ENCODE measurements around the gene GRIN1. TPM values are rescaled to one million over a fixed set of nuclear protein-coding genes. Genes with fewer than 3 reads are reported as not detected.

The GRIN1 gene
- total and polyA plus RNA-seq, 2 of the 13 experiments (the other 11 are each of a cell fraction or from before 2014, with no cell fraction given), result 0.13 TPM; not detected in 1

- TF ChIP-seq MNT (IDR thresholded peaks at IDR 0.05) (no peak), PAXIP1 (CRISPR knock-in tag; conservative IDR thresholded peaks at IDR 0.05) (no peak), NBN (conservative IDR thresholded peaks at IDR 0.05) (no peak), ZKSCAN8 (CRISPR knock-in tag; IDR thresholded peaks at IDR 0.05; ENCODE audit: borderline replicate concordance) (no peak), TRIM24 (CRISPR knock-in tag; IDR thresholded peaks at IDR 0.05) (no peak), ZNF496 (CRISPR knock-in tag; IDR thresholded peaks at IDR 0.05; ENCODE audit: insufficient replicate concordance) (no peak), ZFY (CRISPR knock-in tag; IDR thresholded peaks at IDR 0.05) (peak; percentile 1), ZBTB49 (CRISPR knock-in tag; IDR thresholded peaks at IDR 0.05; ENCODE audit: borderline replicate concordance) (no peak), DPF2 (CRISPR knock-in tag; IDR thresholded peaks at IDR 0.05; ENCODE audit: borderline replicate concordance, low read depth) (no peak), SMARCE1 (IDR thresholded peaks at IDR 0.05; ENCODE audit: borderline replicate concordance) (no peak), ZNF225 (CRISPR knock-in tag; IDR thresholded peaks at IDR 0.05) (0 out of 2 replicates have a peak, but pooled peaks have one; percentile 49), IKZF4 (CRISPR knock-in tag; IDR thresholded peaks at IDR 0.05; ENCODE audit: borderline replicate concordance, low read depth, not compliant biosample characterization) (no peak), PRDM10 (CRISPR knock-in tag; IDR thresholded peaks at IDR 0.05; ENCODE audit: low read depth) (no peak), CCAR2 (optimal IDR thresholded peaks at IDR 0.05; ENCODE audit: low read depth, low read length) (no peak), TBL1XR1 (IDR thresholded peaks at IDR 0.05; ENCODE audit: borderline replicate concordance, low read length, partially characterized antibody) (no peak), CERS6 (CRISPR knock-in tag; IDR thresholded peaks at IDR 0.05) (no peak), YEATS4 (CRISPR knock-in tag; IDR thresholded peaks at IDR 0.05; ENCODE audit: borderline replicate concordance) (0 out of 2 replicates have a peak, but pooled peaks have one; percentile 17)
Measured at GRCh38 chr9:137218212-137218753, 79.3 kb downstream of the GRIN1 start (continued).

All from HepG2 (cell line).